ENCODE data around the gene TRPM1. TPM values are rescaled to one million over a fixed set of nuclear protein-coding genes. Genes with fewer than 3 reads are reported as not detected.

Gene TRPM1
- total RNA-seq, 4 donors from 2014 or later = not detected

DNA sequence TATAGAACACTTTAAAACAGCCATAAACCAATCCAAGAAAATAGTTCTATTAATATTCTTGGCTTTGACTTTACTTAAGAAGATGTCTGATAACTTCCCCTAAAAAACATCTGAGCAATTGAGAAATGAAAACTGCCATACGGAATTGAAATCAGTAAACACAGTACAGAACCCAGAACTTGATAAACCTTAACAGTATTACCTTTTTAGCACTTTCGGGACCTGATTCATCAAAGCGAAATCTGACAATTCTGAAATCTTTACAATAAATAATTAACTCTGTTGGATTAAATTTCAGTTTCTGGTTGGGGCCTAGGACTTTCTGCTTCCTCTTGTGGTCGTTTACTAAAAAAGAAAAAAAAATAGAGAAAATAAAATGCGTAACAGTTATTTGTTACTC lies 127.4 kb downstream of the TRPM1 start:
- TF ChIP-seq CTCF (IDR thresholded peaks at IDR 0.05; ENCODE audit: low read depth) = no peak

- no peak for TF ChIP-seq CTCF (IDR thresholded peaks at IDR 0.05; ENCODE audit: low read depth)
These were observed 128.1 kb downstream of the TRPM1 start for GRCh38 chr15:30973379-30973778.

GRCh38 chr15:30969724-30970123 lies 131.8 kb downstream of the TRPM1 start:
- TF ChIP-seq CTCF (IDR thresholded peaks at IDR 0.05; ENCODE audit: low read depth) = no peak

DNA sequence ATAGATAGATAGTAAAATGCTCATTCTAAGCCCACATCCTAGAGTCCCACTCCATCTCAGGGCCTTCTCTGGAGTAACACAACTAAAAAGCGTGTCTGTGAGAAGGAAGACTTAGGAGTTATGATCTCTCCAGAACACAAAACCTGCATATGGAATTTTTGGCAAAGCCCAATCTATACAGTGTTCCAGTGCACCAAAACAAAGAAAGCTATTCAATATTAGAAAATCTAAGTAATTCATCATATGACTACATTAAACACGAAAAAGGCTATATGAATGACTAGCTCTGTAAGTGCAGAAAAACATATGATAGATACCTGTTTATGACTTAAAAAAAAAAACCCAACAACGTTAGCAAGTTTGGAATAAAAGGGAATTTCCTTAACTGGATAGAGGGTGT lies 137.8 kb downstream of the TRPM1 start:
- TF ChIP-seq CTCF (IDR thresholded peaks at IDR 0.05; ENCODE audit: low read depth) = no peak

DNA sequence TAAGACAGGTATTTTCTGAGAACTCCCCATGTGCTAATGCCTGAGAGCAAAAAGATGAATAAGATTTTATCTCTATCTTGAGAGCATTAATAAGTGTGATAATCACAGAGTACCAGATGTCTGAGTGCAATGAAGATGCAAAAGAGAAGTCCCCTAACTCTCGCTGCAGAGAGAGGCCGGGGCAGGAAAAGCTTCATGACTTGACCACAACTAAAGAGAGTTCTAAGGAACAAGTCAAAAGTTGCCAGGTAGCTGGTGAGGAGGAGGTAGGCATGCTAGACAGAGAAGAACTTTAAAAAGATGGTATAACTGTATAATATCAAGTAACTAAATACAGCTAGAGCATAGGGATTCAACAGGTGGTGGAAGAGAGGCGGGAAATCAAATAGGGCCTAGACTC lies 138.9 kb downstream of the TRPM1 start:
- no peak for TF ChIP-seq CTCF (IDR thresholded peaks at IDR 0.05; ENCODE audit: low read depth)

DNA sequence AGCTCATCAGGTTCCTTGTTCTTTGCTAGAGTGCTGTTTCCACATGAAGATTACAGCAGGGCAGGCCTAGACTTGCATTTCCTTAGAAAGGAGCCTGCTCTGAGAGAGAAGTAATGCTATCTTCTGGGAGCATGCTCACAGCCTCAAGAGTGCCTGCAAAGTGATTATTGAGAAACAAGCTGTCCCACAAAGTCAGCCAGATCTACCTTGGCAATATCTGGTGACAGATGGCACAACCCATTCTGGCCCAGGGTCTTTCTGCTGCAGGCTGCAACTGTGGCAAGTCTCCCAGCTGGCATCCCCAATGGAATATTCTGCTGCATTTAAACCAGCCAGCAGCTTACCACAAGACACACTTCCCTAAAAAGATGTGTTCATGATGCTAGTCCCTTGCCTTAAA lies 139.4 kb downstream of the TRPM1 start:
- TF ChIP-seq CTCF (IDR thresholded peaks at IDR 0.05; ENCODE audit: low read depth) = no peak

DNA sequence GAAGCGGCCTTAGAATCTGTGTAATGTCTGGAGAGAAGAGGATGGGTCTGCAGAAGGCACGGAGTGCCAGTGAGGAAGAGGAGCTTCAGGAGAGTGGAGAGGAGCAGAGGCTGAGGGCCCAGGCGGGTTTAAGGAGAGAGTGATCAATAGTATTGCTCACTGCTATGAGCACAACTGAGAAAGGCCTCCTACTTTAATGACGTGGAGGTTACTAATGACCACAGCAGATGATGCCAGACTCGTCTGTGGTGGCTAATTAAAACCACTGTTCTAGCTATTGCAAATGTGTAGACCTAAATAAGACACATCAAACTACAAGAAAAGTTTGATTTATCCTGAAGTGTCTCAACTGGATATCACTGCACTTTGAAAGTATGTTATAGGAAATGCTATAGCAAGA lies 143.3 kb downstream of the TRPM1 start:
- TF ChIP-seq CTCF (IDR thresholded peaks at IDR 0.05; ENCODE audit: low read depth) = no peak

Measured in subcutaneous adipose tissue (tissue), 4 donors.